ENCODE results near the gene XRCC5.

Gene XRCC5

DNA sequence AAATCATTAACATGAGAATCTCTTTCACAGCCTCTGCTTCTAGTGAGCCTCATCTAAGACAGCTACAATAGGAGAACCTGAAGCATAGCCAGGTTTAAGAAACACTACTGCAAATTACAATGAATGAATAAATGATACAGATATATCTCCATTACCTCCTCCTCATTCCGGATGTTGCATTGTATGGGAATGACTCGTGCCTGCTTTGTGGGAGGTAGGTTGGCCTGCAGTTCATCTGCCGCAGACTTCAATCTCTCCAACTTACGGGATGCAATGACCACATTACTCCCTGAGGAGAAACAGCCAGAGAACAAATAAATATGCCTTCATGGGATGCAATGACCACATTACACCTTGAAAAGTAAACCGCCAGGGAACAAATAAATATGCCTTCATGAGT, 42.9 kb upstream of the XRCC5 start:
- Histone ChIP-seq H2AFZ (ENCODE audit: low read length) (no peak overlapping the region), H3K9me2 (ENCODE audit: low read depth, low read length) (no peaks in the 10 kb centered on the region), H3K4me3 (ENCODE audit: low read depth, low read length, poor library complexity, severe bottlenecking) (no peak overlapping the region), H3K9me3 (ENCODE audit: low read length) (no peaks in the 10 kb centered on the region), H3K4me1 (ENCODE audit: insufficient read depth, low read length, severe bottlenecking) (no peaks in the 10 kb centered on the region), H3K9ac (ENCODE audit: low read length) (no peak overlapping the region), H3K4me2 (ENCODE audit: low read length) (no peak overlapping the region), H3K36me3 (ENCODE audit: insufficient read depth, low read length) (no peaks in the 10 kb centered on the region), H3K79me2 (ENCODE audit: insufficient read depth, low read length) (no peaks in the 10 kb centered on the region), H4K20me1 (ENCODE audit: insufficient read depth, low read length) (no peaks in the 10 kb centered on the region), H3K27ac (ENCODE audit: low read depth, low read length, poor library complexity, severe bottlenecking) (no peak overlapping the region), H3F3A (ENCODE audit: insufficient read depth, low read length) (no peaks in the 10 kb centered on the region), H3K27me3 (ENCODE audit: insufficient read depth, low read length) (no peaks in the 10 kb centered on the region)
- TF ChIP-seq, protein P1, sequence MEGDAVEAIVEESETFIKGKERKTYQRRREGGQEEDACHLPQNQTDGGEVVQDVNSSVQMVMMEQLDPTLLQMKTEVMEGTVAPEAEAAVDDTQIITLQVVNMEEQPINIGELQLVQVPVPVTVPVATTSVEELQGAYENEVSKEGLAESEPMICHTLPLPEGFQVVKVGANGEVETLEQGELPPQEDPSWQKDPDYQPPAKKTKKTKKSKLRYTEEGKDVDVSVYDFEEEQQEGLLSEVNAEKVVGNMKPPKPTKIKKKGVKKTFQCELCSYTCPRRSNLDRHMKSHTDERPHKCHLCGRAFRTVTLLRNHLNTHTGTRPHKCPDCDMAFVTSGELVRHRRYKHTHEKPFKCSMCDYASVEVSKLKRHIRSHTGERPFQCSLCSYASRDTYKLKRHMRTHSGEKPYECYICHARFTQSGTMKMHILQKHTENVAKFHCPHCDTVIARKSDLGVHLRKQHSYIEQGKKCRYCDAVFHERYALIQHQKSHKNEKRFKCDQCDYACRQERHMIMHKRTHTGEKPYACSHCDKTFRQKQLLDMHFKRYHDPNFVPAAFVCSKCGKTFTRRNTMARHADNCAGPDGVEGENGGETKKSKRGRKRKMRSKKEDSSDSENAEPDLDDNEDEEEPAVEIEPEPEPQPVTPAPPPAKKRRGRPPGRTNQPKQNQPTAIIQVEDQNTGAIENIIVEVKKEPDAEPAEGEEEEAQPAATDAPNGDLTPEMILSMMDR (IDR thresholded peaks at IDR 0.05; ENCODE audit: low read length): no peak
- no peak for TF ChIP-seq EZH2 (IDR thresholded peaks at IDR 0.05; ENCODE audit: borderline replicate concordance, low read length)

DNA sequence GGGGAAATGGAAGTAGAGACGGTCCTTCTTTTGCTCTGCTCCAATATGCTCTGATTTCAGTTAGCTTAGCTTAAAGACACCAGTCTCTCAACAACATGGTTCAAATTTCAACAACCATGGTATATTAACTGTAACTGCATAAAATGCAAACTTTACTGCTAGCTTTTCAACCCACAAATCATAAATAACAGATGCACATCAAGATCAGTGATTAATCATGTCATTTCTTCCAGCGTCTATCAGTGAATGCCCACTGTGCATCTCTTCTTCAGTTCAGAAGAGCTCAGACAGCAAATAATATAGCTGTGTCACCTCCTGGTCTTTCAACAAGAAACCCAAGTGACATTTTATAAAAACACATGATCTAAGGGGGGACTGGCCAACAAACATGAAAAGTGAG, 40.1 kb upstream of the XRCC5 start:
- Histone ChIP-seq H3K27ac (ENCODE audit: low read depth, low read length, poor library complexity, severe bottlenecking) (no peak overlapping the region), H3K4me2 (ENCODE audit: low read length) (no peak overlapping the region), H3K9me3 (ENCODE audit: low read length) (no peaks in the 10 kb centered on the region), H3F3A (ENCODE audit: insufficient read depth, low read length) (no peaks in the 10 kb centered on the region), H3K27me3 (ENCODE audit: insufficient read depth, low read length) (no peaks in the 10 kb centered on the region; the same call in 1 of the 2 replicates), H3K79me2 (ENCODE audit: insufficient read depth, low read length) (no peaks in the 10 kb centered on the region), H3K9me2 (ENCODE audit: low read depth, low read length) (no peaks in the 10 kb centered on the region), H2AFZ (ENCODE audit: low read length) (no peak overlapping the region), H3K36me3 (ENCODE audit: insufficient read depth, low read length) (no peaks in the 10 kb centered on the region), H4K20me1 (ENCODE audit: insufficient read depth, low read length) (no peaks in the 10 kb centered on the region), H3K4me1 (ENCODE audit: insufficient read depth, low read length, severe bottlenecking) (no peaks in the 10 kb centered on the region), H3K4me3 (ENCODE audit: low read depth, low read length, poor library complexity, severe bottlenecking) (no peak overlapping the region), H3K9ac (ENCODE audit: low read length) (no peak overlapping the region)
- TF ChIP-seq EZH2 (IDR thresholded peaks at IDR 0.05; ENCODE audit: borderline replicate concordance, low read length): no peak

DNA sequence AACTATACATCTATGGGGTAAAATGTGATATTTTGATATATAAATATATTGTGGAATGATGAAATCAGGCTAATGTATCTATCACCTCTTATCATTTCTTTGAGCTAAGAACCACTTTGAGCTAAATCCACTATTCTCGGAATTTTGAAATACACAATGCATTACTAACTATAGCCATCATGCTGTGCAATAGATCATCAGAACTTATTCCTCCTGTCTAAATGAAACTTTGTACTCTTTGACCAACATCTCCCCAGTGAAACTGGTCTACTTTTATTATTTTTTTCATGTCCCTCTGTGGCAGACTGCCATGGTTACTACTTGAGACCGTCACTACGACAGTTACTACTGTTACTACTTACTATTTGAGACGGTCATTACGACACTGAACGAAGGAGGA, 39.0 kb upstream of the XRCC5 start:
- H3K4me3 ChIP-seq (ENCODE audit: low read depth, low read length, poor library complexity, severe bottlenecking): no peak overlapping the region
- no peaks in the 10 kb centered on the region for H3K4me1 ChIP-seq (ENCODE audit: insufficient read depth, low read length, severe bottlenecking)

More for the DNA sequence above, 39.0 kb upstream of the XRCC5 start:
- Histone ChIP-seq H3K27me3 (ENCODE audit: insufficient read depth, low read length) (no peaks in the 10 kb centered on the region; the same call in 1 of the 2 replicates), H3K79me2 (ENCODE audit: insufficient read depth, low read length) (no peaks in the 10 kb centered on the region), H3K9me2 (ENCODE audit: low read depth, low read length) (no peaks in the 10 kb centered on the region), H3F3A (ENCODE audit: insufficient read depth, low read length) (no peaks in the 10 kb centered on the region), H3K9me3 (ENCODE audit: low read length) (no peaks in the 10 kb centered on the region), H4K20me1 (ENCODE audit: insufficient read depth, low read length) (no peaks in the 10 kb centered on the region), H3K36me3 (ENCODE audit: insufficient read depth, low read length) (no peaks in the 10 kb centered on the region), H2AFZ (ENCODE audit: low read length) (no peak overlapping the region), H3K4me2 (ENCODE audit: low read length) (no peak overlapping the region), H3K27ac (ENCODE audit: low read depth, low read length, poor library complexity, severe bottlenecking) (no peak overlapping the region), H3K9ac (ENCODE audit: low read length) (no peak overlapping the region)
- TF ChIP-seq, protein P1 (IDR thresholded peaks at IDR 0.05; ENCODE audit: low read length): no peak
- no peak for TF ChIP-seq EZH2 (IDR thresholded peaks at IDR 0.05; ENCODE audit: borderline replicate concordance, low read length)

Data from OCI-LY1 (cell line).